Endothelial cell of umbilical vein (primary cell): ENCODE results near the gene C14orf180. TPM values are rescaled to one million over a fixed set of nuclear protein-coding genes. Genes with fewer than 3 reads are reported as not detected.

Source experiments
- BruUV-seq: library from RNA; stranded (reverse); fragments of 400-500 nt; replicated peaks from 2 replicates; lab custom pipeline; 2021; lab: Mats Ljungman, UMichigan
- CTCF ChIA-PET: fragments of 300-600, 350-600 bp; sonication (Branson Sonifier 250); formaldehyde crosslinking; loops from one replicate; lab custom pipeline; 2021; ENCODE audit warnings: antibody characterized with exemption, inconsistent platforms; lab: Charles Lee
- POLR2A ChIA-PET: fragments of 300-600, 350-600 bp; sonication (Branson Sonifier 250); formaldehyde crosslinking; loops from one replicate; lab custom pipeline; 2021; ENCODE audit warnings: antibody characterized with exemption, inconsistent platforms; lab: Charles Lee
- DNase-seq: peaks from one replicate; pipeline ENCODE4 v3.0.0-alpha.2; 2011; ENCODE audit warnings: low read depth, low spot score
- FAIRE-seq: peaks from 2 replicates; lab custom pipeline; 2011; peaks lifted over from hg19 to GRCh38; lab: Jason Lieb, UNC
- H2AFZ ChIP-seq: 2 replicates; pipeline ENCODE4 v1.6.0; 2012; ENCODE audit warnings: low read depth, low read length, control low read depth, inconsistent platforms
- H3K27ac ChIP-seq: 2 replicates; pipeline ENCODE4 v1.5.1; 2011; ENCODE audit warnings: low read depth, mild to moderate bottlenecking, control low read depth, low read length, moderate library complexity; ENCODE audit not compliant: insufficient read depth
- H3K27me3 ChIP-seq, 2 experiments: 2 replicates each; pipeline versions ENCODE4 v1.6.0 to v1.6.1; 2011; ENCODE audit warnings: low read length in 2 of 2, mixed read lengths in 1 of 2; ENCODE audit not compliant: control insufficient read depth in 2 of 2, insufficient read depth in 2 of 2
- H3K36me3 ChIP-seq, 2 experiments: 2 replicates in 1 of 2; 3 replicates in 1 of 2; pipeline ENCODE4 v1.5.1; 2011; ENCODE audit warnings: low read length in 2 of 2, mild to moderate bottlenecking in 1 of 2, moderate library complexity in 1 of 2; ENCODE audit not compliant: control insufficient read depth in 2 of 2, insufficient read depth in 2 of 2; ENCODE audit errors: extremely low read depth in 1 of 2
- H3K4me1 ChIP-seq: 3 replicates; pipeline ENCODE4 v1.5.1; 2011; ENCODE audit warnings: mild to moderate bottlenecking, low read length; ENCODE audit not compliant: control insufficient read depth, insufficient read depth; ENCODE audit errors: extremely low read depth
- H3K4me2 ChIP-seq: 2 replicates; pipeline ENCODE4 v1.6.1; 2011; ENCODE audit warnings: low read length, control low read depth, mixed read lengths; ENCODE audit not compliant: insufficient read depth
- H3K4me3 ChIP-seq, 3 experiments: fragments of 200-600 bp in 1 of 3; sonication (generic), shearing (Covaris generic) in 1 of 3; replicated peaks in 1 of 3; 2 replicates each; pipeline ENCODE4 v1.5.1; 2011 to 2016; ENCODE audit warnings: control low read depth in 3 of 3, low read length in 3 of 3, mild to moderate bottlenecking in 2 of 3, inconsistent platforms in 1 of 3, low read depth in 1 of 3, moderate library complexity in 1 of 3; ENCODE audit not compliant: insufficient read depth in 1 of 3
- H3K79me2 ChIP-seq: 2 replicates; pipeline ENCODE4 v1.6.0; 2012; ENCODE audit warnings: low read length, inconsistent platforms; ENCODE audit not compliant: control insufficient read depth, insufficient read depth
- H3K9ac ChIP-seq: replicated peaks from 2 replicates; pipeline ENCODE3; 2011; ENCODE audit warnings: low read length, control low read depth; ENCODE audit not compliant: insufficient read depth; ENCODE audit errors: extremely low read depth
- H3K9me1 ChIP-seq: replicated peaks from 3 replicates; pipeline ENCODE4 v1.6.0; 2011; ENCODE audit warnings: mild to moderate bottlenecking, low read length; ENCODE audit not compliant: control insufficient read depth, insufficient read depth; ENCODE audit errors: extremely low read depth
- H3K9me3 ChIP-seq: replicated peaks from 2 replicates; pipeline ENCODE4 v1.5.1; 2012; ENCODE audit warnings: low read length, inconsistent platforms; ENCODE audit not compliant: control insufficient read depth, insufficient read depth
- H4K20me1 ChIP-seq: replicated peaks from 2 replicates; pipeline ENCODE3; 2011; ENCODE audit warnings: mild to moderate bottlenecking, low read length; ENCODE audit not compliant: control insufficient read depth, insufficient read depth; ENCODE audit errors: extremely low read depth
- CTCF ChIP-seq, 2 donors: IDR thresholded peaks; 1 replicate in 1 of 2; 2 replicates in 1 of 2; pipeline ENCODE4 v1.5.1; 2011; ENCODE audit warnings: low read length in 2 of 2, mild to moderate bottlenecking in 2 of 2, moderate library complexity in 2 of 2, control low read depth in 1 of 2, inconsistent platforms in 1 of 2, low read depth in 1 of 2; ENCODE audit not compliant: insufficient read depth in 1 of 2; ENCODE audit errors: extremely low read depth in 1 of 2
- EZH2 ChIP-seq: IDR thresholded peaks from 2 replicates; pipeline ENCODE4 v1.6.1; 2012; ENCODE audit warnings: borderline replicate concordance, low read depth, mild to moderate bottlenecking, moderate library complexity, low read length, inconsistent platforms; ENCODE audit not compliant: severe bottlenecking
- FOS ChIP-seq: IDR thresholded peaks from 2 replicates; pipeline ENCODE4 v1.6.1; 2011; ENCODE audit warnings: mild to moderate bottlenecking, low read length, moderate library complexity, borderline replicate concordance; ENCODE audit not compliant: insufficient read depth
- GATA2 ChIP-seq: IDR thresholded peaks from 2 replicates; pipeline ENCODE4 v1.7.0; 2011; ENCODE audit warnings: low read depth, mild to moderate bottlenecking, moderate library complexity, mixed read lengths, low read length; ENCODE audit not compliant: insufficient read length, insufficient read depth
- JUN ChIP-seq: IDR thresholded peaks from 2 replicates; pipeline ENCODE4 v1.6.1; 2011; ENCODE audit warnings: borderline replicate concordance, low read depth; ENCODE audit not compliant: insufficient read length, insufficient read depth
- MYC ChIP-seq: IDR thresholded peaks from one replicate; pipeline ENCODE4 v1.6.1; 2011; ENCODE audit warnings: mild to moderate bottlenecking, low read depth, low read length
- POLR2A ChIP-seq: IDR thresholded peaks from 2 replicates; pipeline ENCODE4 v1.6.1; 2012; ENCODE audit warnings: low read depth, mild to moderate bottlenecking, control low read depth, low read length
- POLR2AphosphoS5 ChIP-seq: IDR thresholded peaks from 2 replicates; pipeline ENCODE4 v1.6.1; 2012; ENCODE audit warnings: low read depth, mild to moderate bottlenecking, control low read depth, low read length, moderate library complexity; ENCODE audit not compliant: insufficient read depth
- dilution Hi-C: fragments of 300-500 bp; cut with MboI; formaldehyde crosslinking; loops from one replicate; pipeline ENCODE4 v1.15.0; 2019; ENCODE audit warnings: low sequenced_read_pairs; ENCODE audit not compliant: extremely low pct_ligation_motif_present
- intact Hi-C: fragments of 100-400 bp; cut with micrococcal nuclease; formaldehyde crosslinking; loops from one replicate; pipeline ENCODE4 v1.10.0; 2022
- polyA plus RNA-seq, 4 experiments: library from polyadenylated mRNA; depleted of rRNA in 3 of 4; stranded (reverse) in 3 of 4; unstranded in 1 of 4; fragments of >200 nt; gene quantifications; 2 replicates each; pipeline versions ENCODE4 v1.2.1 to v1.2.3, GENCODE V29; 2011 to 2012; ENCODE audit warnings: missing spikeins in 1 of 4
- total RNA-seq: library from RNA; stranded (reverse); gene quantifications from 2 replicates; pipeline ENCODE4 v1.2.3, GENCODE V29; 2021
- TF ChIP-seq, protein P1 (sequence below): IDR thresholded peaks from 2 replicates; pipeline ENCODE4 v1.6.1; 2011; ENCODE audit not compliant: insufficient read depth, insufficient read length

The C14orf180 gene
- total and polyA plus RNA-seq, 2 donors (not counting 3 experiments of a cell fraction or from before 2014, with no cell fraction given) = not detected

DNA sequence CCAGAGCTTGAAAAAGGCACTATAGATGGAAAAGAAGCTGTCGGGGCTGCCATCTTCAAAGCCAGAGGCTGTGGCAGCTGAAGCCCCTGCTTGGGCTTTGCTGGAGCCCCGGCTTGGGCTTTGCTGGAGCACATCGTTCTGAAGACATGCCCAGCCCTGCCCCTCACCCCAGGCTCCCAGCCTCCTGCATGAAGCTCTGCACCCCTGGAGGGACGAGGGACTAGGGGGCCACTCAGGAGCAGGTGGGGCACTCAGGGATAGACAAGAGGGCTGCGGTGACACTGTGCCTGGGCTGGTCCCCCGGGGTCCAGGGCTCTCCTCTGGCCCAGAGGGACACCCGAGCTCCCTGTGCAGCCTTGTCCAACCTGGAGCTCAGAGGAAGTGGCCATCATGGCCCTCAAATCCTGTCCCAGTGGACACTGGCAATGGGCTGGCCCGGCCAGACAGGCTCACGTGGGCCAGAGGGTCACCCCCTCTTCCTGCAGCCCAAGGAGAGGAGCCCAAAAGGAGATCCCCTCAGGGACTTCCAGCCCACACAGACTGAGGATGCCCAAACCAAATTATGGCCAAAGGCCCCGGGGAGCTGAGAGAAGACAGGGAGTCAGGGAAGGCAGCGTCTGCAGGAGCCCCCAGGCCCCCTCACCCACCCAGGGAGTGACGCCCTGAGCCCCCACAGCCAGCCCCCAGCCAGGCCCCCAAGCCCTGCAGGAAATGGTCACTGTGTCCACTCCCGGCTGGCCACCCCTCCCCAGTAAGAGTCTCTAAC, 23.1 kb upstream of the C14orf180 start:
- no peak for TF ChIP-seq FOS
- no peak for TF ChIP-seq EZH2
- no peak for TF ChIP-seq GATA2
- no peak for TF ChIP-seq POLR2AphosphoS5
- TF ChIP-seq MYC = no peak
- TF ChIP-seq, protein P1, sequence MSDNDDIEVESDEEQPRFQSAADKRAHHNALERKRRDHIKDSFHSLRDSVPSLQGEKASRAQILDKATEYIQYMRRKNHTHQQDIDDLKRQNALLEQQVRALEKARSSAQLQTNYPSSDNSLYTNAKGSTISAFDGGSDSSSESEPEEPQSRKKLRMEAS = no peak
- TF ChIP-seq POLR2A = no peak
- TF ChIP-seq CTCF (IDR thresholded peaks at IDR 0.05; ENCODE audit: extremely low read depth in 1 of 2, insufficient read depth in 1 of 2, low read depth in 1 of 2, low read length in 2 of 2) = no peak
- no peak for TF ChIP-seq JUN
- no TSS peak for BruUV-seq
- H3K4me2 ChIP-seq = no peak overlapping the region
- H3K9me3 ChIP-seq = no peaks in the 10 kb centered on the region
- DNase-seq (no peak), FAIRE-seq (no peak)
- dilution Hi-C loops = no loop called here
- H3K9ac ChIP-seq = no peak overlapping the region
- no peak overlapping the region for H3K4me3 ChIP-seq
- H2AFZ ChIP-seq = no peak overlapping the region
- no peak overlapping the region for H3K27ac ChIP-seq
- no peaks in the 10 kb centered on the region for H3K36me3 ChIP-seq
- no peaks in the 10 kb centered on the region for H3K79me2 ChIP-seq
- no peaks in the 10 kb centered on the region for H4K20me1 ChIP-seq
- POLR2A ChIA-PET = no interaction called here
- CTCF ChIA-PET = interaction anchor here (1.5 kb wide), 2 partner anchors 8 to 419 kb away, joined by 4 to 9 read pairs; no protein-coding TSS in a partner anchor
- no peaks in the 10 kb centered on the region for H3K27me3 ChIP-seq
- intact Hi-C loops = no loop called here
- H3K4me1 ChIP-seq = no peaks in the 10 kb centered on the region
- no peaks in the 10 kb centered on the region for H3K9me1 ChIP-seq
